Measurements from ENCODE around the gene GOLGA6L10. TPM values are rescaled to one million over a fixed set of nuclear protein-coding genes. Genes with fewer than 3 reads are reported as not detected.

GOLGA6L10 gene
- total and polyA plus RNA-seq, 4 donors = 0.15 to 0.67 (median 0.37) TPM

- no peak for TF ChIP-seq SP1 (IDR thresholded peaks at IDR 0.05)
Measured at GRCh38 chr15:82307714-82308081, 41.6 kb downstream of the GOLGA6L10 start (continued).

- H3K4me3 ChIP-seq (ENCODE audit: low read depth in 1 of 3, low read length in 3 of 3) = no peak overlapping the region
- H3K4me1 ChIP-seq (ENCODE audit: control insufficient read depth in 4 of 4, insufficient read depth in 4 of 4, low read length in 3 of 4) = no peaks in the 10 kb centered on the region
- no peaks in the 10 kb centered on the region for H3K9me3 ChIP-seq (ENCODE audit: control insufficient read depth in 4 of 4, low read length in 3 of 4)
- no peak for TF ChIP-seq RXRA (IDR thresholded peaks at IDR 0.05)
- TF ChIP-seq, protein P1, sequence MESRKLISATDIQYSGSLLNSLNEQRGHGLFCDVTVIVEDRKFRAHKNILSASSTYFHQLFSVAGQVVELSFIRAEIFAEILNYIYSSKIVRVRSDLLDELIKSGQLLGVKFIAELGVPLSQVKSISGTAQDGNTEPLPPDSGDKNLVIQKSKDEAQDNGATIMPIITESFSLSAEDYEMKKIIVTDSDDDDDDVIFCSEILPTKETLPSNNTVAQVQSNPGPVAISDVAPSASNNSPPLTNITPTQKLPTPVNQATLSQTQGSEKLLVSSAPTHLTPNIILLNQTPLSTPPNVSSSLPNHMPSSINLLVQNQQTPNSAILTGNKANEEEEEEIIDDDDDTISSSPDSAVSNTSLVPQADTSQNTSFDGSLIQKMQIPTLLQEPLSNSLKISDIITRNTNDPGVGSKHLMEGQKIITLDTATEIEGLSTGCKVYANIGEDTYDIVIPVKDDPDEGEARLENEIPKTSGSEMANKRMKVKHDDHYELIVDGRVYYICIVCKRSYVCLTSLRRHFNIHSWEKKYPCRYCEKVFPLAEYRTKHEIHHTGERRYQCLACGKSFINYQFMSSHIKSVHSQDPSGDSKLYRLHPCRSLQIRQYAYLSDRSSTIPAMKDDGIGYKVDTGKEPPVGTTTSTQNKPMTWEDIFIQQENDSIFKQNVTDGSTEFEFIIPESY (IDR thresholded peaks at IDR 0.05) = no peak
- TF ChIP-seq HNF4G (IDR thresholded peaks at IDR 0.05) = no peak
- TF ChIP-seq FOXA2 (IDR thresholded peaks at IDR 0.05) = no peak
- TF ChIP-seq, protein P2, sequence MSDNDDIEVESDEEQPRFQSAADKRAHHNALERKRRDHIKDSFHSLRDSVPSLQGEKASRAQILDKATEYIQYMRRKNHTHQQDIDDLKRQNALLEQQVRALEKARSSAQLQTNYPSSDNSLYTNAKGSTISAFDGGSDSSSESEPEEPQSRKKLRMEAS (IDR thresholded peaks at IDR 0.05) = no peak
- TF ChIP-seq RAD21 (IDR thresholded peaks at IDR 0.05) = no peak
- TF ChIP-seq, protein P3, sequence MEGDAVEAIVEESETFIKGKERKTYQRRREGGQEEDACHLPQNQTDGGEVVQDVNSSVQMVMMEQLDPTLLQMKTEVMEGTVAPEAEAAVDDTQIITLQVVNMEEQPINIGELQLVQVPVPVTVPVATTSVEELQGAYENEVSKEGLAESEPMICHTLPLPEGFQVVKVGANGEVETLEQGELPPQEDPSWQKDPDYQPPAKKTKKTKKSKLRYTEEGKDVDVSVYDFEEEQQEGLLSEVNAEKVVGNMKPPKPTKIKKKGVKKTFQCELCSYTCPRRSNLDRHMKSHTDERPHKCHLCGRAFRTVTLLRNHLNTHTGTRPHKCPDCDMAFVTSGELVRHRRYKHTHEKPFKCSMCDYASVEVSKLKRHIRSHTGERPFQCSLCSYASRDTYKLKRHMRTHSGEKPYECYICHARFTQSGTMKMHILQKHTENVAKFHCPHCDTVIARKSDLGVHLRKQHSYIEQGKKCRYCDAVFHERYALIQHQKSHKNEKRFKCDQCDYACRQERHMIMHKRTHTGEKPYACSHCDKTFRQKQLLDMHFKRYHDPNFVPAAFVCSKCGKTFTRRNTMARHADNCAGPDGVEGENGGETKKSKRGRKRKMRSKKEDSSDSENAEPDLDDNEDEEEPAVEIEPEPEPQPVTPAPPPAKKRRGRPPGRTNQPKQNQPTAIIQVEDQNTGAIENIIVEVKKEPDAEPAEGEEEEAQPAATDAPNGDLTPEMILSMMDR (IDR thresholded peaks at IDR 0.05; ENCODE audit: low read depth, low read length, missing input control) = no peak
- TF ChIP-seq JUND (IDR thresholded peaks at IDR 0.05) = no peak
- TF ChIP-seq REST (IDR thresholded peaks at IDR 0.05) = no peak
- no peak for TF ChIP-seq SP1 (IDR thresholded peaks at IDR 0.05)
- TF ChIP-seq YY1 (IDR thresholded peaks at IDR 0.05) = no peak
- TF ChIP-seq ATF3 (IDR thresholded peaks at IDR 0.05) = no peak
- no peak for TF ChIP-seq HNF4A (conservative IDR thresholded peaks at IDR 0.05)
- TF ChIP-seq NR2F2 (IDR thresholded peaks at IDR 0.05) = no peak
- no peak for TF ChIP-seq GABPA (IDR thresholded peaks at IDR 0.05 in 1 of 2, conservative IDR thresholded peaks at IDR 0.05 in 1 of 2)
- TF ChIP-seq EGR1 (IDR thresholded peaks at IDR 0.05; ENCODE audit: low read depth in 2 of 2) = no peak
- no peak for TF ChIP-seq TAF1 (conservative IDR thresholded peaks at IDR 0.05)
- TF ChIP-seq FOXA1 (IDR thresholded peaks at IDR 0.05) = no peak
- H3K27ac ChIP-seq (ENCODE audit: low read depth in 1 of 2, low read length in 2 of 2) = no peak overlapping the region
- no peaks in the 10 kb centered on the region for H3K36me3 ChIP-seq (ENCODE audit: control insufficient read depth in 4 of 4, insufficient read depth in 3 of 4, low read depth in 1 of 4, low read length in 3 of 4)
- DNase-seq (ENCODE audit: low spot score) = peak; percentile 26
- no peak overlapping the region for H3K9ac ChIP-seq (ENCODE audit: low read depth in 1 of 2, low read length in 2 of 2)
- H3K27me3 ChIP-seq (ENCODE audit: control insufficient read depth in 4 of 4, insufficient read depth in 4 of 4, low read length in 3 of 4) = no peaks in the 10 kb centered on the region
- WGBS = 88% methylated on average over 16 of the region's 16 CpGs
Measured at GRCh38 chr15:82306791-82307713, 42.2 kb downstream of the GOLGA6L10 start.
